Endothelial cell (in vitro differentiated cells): ENCODE data around the gene DCBLD2. TPM values are rescaled to one million over a fixed set of nuclear protein-coding genes. Genes with fewer than 3 reads are reported as not detected.

ENCODE experiments used
- DNase-seq: peaks from one replicate; pipeline ENCODE4 v3.0.0; 2021; ENCODE audit warnings: low spot score
- H3K27ac Mint-ChIP-seq: one replicate; pipeline ENCODE4 v1.8.0; 2021; ENCODE audit warnings: mixed read lengths, inconsistent platforms; ENCODE audit not compliant: unreplicated experiment
- H3K27me3 Mint-ChIP-seq: one replicate; pipeline ENCODE4 v1.8.0; 2021; ENCODE audit warnings: mild to moderate bottlenecking, moderate library complexity, mixed read lengths, inconsistent platforms; ENCODE audit not compliant: unreplicated experiment
- H3K36me3 Mint-ChIP-seq: one replicate; pipeline ENCODE4 v1.8.0; 2021; ENCODE audit warnings: mild to moderate bottlenecking, low read depth, mixed read lengths, inconsistent platforms; ENCODE audit not compliant: unreplicated experiment
- H3K4me1 Mint-ChIP-seq: one replicate; pipeline ENCODE4 v1.8.0; 2021; ENCODE audit warnings: mild to moderate bottlenecking, mixed read lengths, inconsistent platforms; ENCODE audit not compliant: unreplicated experiment
- H3K4me3 Mint-ChIP-seq: one replicate; pipeline ENCODE4 v1.8.0; 2021; ENCODE audit warnings: mild to moderate bottlenecking, mixed read lengths, inconsistent platforms; ENCODE audit not compliant: unreplicated experiment
- H3K9me3 Mint-ChIP-seq: one replicate; pipeline ENCODE4 v1.8.0; 2021; ENCODE audit warnings: mixed read lengths, inconsistent platforms; ENCODE audit not compliant: unreplicated experiment
- total RNA-seq: library from RNA; stranded (reverse); fragmentation: NEBNext Ultra II Directional; extraction: Animal tissue kit (Norgen Biotek cat#: 25700); gene quantifications from one replicate; pipeline ENCODE4 v1.2.1, GENCODE V29; 2021; ENCODE audit not compliant: unreplicated experiment
- TF ChIP-seq, protein P1 (sequence below): fragments of 200-600 bp; sonication (generic); IDR thresholded peaks from one replicate; pipeline ENCODE4 v1.5.0; 2021; ENCODE audit warnings: antibody characterized with exemption; ENCODE audit not compliant: unreplicated experiment

Gene DCBLD2
- total RNA-seq, 1 donor from 2014 or later = 26.9 TPM

DNA sequence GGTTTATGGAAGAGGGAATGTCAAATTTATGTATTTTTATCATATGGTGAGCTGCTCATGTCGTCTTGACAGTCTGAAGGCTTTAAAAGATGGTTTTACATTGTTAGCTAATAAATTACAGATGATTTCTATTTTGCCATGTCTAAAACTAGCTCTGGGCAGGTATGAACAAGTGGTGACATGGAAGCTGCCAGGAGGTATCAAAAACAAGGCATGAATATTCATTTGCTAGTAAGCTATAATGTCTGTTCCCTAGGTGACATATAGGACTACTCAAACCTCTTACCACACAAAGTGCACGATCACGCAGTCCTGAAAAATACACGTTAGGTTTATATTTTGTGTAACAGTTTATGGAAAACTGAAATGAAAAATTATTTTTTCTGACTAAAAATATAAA lies 103.6 kb downstream of the DCBLD2 start:
- no peak overlapping the region for H3K4me3 Mint-ChIP-seq
- TF ChIP-seq, protein P1, sequence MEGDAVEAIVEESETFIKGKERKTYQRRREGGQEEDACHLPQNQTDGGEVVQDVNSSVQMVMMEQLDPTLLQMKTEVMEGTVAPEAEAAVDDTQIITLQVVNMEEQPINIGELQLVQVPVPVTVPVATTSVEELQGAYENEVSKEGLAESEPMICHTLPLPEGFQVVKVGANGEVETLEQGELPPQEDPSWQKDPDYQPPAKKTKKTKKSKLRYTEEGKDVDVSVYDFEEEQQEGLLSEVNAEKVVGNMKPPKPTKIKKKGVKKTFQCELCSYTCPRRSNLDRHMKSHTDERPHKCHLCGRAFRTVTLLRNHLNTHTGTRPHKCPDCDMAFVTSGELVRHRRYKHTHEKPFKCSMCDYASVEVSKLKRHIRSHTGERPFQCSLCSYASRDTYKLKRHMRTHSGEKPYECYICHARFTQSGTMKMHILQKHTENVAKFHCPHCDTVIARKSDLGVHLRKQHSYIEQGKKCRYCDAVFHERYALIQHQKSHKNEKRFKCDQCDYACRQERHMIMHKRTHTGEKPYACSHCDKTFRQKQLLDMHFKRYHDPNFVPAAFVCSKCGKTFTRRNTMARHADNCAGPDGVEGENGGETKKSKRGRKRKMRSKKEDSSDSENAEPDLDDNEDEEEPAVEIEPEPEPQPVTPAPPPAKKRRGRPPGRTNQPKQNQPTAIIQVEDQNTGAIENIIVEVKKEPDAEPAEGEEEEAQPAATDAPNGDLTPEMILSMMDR = no peak
- H3K4me1 Mint-ChIP-seq = no peaks in the 10 kb centered on the region
- H3K36me3 Mint-ChIP-seq = no peaks in the 10 kb centered on the region
- H3K27me3 Mint-ChIP-seq = peaks cover 2% of the 10 kb centered on the region
- H3K9me3 Mint-ChIP-seq = no peaks in the 10 kb centered on the region
- H3K27ac Mint-ChIP-seq = no peak overlapping the region
- no peak for DNase-seq

DNA sequence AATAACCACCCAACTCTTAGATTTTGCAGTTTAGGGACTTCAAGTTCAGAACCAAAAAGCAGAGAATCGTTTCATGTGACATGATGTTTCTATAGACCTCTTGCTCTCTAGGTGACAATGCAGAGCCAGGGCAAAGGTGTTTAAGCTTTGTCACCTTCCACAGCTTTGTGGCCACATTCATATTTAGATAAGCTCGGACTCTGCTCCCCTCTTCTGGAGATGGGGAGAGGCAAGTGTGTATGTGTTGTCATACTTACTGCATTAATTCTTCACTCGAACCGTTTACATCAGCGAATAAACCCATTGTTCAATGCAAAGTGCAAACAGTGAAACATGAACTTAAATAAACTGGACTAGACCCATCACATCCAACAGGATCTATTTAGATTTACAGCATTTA lies 105.2 kb downstream of the DCBLD2 start:
- H3K27me3 Mint-ChIP-seq = peaks cover 2% of the 10 kb centered on the region
- no peak overlapping the region for H3K27ac Mint-ChIP-seq

DNA sequence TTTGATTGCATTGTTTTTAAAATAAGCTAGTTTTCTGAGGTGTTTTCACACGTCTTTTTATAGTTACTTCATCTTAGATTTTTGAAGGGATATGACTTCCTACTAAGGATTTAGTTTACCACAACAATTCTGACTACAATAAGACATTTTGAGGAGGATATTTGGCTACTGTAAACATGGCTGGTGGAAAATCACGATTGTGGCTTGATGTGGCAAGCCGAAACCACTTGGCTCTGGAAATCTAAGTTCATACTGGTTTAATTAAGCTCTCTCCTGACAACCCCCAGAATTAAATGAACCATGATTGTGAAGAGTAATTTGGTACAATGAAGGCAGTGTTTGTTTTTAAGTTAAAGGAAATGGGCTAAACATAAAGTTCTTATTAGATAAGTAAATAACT lies 107.5 kb downstream of the DCBLD2 start:
- H3K9me3 Mint-ChIP-seq = no peaks in the 10 kb centered on the region
- TF ChIP-seq, protein P1 = no peak
- H3K27ac Mint-ChIP-seq = no peak overlapping the region
- no peaks in the 10 kb centered on the region for H3K4me1 Mint-ChIP-seq
- no peaks in the 10 kb centered on the region for H3K36me3 Mint-ChIP-seq
- DNase-seq = no peak
- H3K4me3 Mint-ChIP-seq = no peak overlapping the region
- peaks cover 2% of the 10 kb centered on the region for H3K27me3 Mint-ChIP-seq

More for the DNA sequence above, 105.2 kb downstream of the DCBLD2 start:
- TF ChIP-seq, protein P1 = no peak
- Mint-ChIP-seq H3K4me1 (no peaks in the 10 kb centered on the region), H3K36me3 (no peaks in the 10 kb centered on the region), H3K4me3 (no peak overlapping the region), H3K9me3 (no peaks in the 10 kb centered on the region)
- no peak for DNase-seq

DNA sequence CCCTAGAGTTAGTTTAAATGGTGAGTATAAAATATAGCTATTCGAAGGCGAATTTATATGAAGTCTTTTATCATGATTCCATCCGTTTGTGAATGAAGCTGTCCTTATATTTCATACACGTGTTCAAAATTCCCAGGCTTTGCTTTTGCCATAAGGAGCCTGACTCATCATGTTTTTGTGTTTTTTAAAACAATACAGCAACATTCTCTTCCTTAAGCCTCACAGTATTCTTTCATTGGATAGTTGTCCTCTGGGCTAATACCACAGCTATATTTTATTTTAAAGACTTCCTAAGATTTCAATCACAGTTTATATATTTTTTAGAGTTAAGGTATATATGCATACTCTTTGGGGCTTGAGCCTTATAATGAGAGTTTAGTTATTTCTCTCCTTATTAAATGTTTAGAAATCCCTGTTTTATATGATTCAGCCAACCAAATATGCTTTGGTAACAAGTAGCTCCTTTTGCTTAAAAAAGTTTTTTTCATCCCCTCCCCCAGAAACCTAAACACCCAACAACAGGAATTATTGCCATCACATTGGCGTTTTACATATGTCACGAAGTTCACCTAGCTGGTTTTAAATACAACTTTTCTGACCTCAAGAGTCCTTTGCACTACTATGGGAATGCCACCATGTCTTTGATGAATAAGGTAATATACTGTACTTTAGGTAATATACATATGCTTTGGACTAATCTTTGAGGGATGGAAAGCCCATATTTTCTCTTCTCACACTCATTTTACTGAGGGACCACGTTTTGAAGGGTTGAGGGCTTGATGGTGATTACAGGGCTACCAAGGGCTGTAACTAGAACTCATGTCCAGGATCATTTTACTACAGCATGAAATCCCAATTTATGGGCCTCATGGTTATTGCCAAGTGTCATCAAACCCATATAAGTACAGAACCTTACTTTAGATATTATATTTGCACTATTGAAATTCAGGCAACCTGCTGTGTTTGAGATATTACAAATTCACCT lies 109.9 kb downstream of the DCBLD2 start:
- TF ChIP-seq, protein P1 = no peak
- DNase-seq = no peak
- Mint-ChIP-seq H3K4me1 (peaks cover 6% of the 10 kb centered on the region), H3K27me3 (peaks cover 2% of the 10 kb centered on the region), H3K9me3 (no peaks in the 10 kb centered on the region), H3K27ac (no peak overlapping the region), H3K4me3 (no peak overlapping the region), H3K36me3 (no peaks in the 10 kb centered on the region)

DNA sequence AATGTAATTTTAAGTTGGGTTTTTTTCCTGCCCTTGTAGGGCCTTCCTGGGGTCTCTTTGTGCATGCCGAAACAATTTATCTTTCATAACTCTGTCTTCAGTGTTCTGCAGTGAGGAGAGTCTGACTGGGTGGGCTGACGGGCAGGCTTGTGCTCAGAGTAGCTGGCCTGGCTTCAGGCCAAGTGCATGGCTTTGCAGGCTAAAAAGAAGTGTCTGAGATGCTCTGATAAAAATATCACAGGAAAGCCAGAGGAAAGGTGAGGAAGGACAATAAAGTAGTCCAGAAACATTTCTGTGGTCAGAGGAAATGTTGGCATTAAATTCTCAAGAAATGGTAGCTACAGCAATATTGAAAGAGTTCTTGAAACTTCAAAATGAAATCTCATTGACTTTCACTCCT lies 112.8 kb downstream of the DCBLD2 start:
- no peaks in the 10 kb centered on the region for H3K9me3 Mint-ChIP-seq
- no peaks in the 10 kb centered on the region for H3K36me3 Mint-ChIP-seq
- H3K4me1 Mint-ChIP-seq = peaks cover 6% of the 10 kb centered on the region
- no peak overlapping the region for H3K27ac Mint-ChIP-seq
- peaks cover 4% of the 10 kb centered on the region for H3K27me3 Mint-ChIP-seq
- H3K4me3 Mint-ChIP-seq = no peak overlapping the region
- no peak for DNase-seq
- TF ChIP-seq, protein P1 = no peak
